GM21737 (cell line): ENCODE measurements around the gene PTPRR.

ENCODE experiments used
- ATAC-seq: cut with Tn5 transposase; IDR thresholded peaks from one replicate; pipeline ENCODE4 v1.9.1; 2021; ENCODE audit warnings: mild to moderate bottlenecking, moderate library complexity; ENCODE audit not compliant: unreplicated experiment

The PTPRR gene

DNA sequence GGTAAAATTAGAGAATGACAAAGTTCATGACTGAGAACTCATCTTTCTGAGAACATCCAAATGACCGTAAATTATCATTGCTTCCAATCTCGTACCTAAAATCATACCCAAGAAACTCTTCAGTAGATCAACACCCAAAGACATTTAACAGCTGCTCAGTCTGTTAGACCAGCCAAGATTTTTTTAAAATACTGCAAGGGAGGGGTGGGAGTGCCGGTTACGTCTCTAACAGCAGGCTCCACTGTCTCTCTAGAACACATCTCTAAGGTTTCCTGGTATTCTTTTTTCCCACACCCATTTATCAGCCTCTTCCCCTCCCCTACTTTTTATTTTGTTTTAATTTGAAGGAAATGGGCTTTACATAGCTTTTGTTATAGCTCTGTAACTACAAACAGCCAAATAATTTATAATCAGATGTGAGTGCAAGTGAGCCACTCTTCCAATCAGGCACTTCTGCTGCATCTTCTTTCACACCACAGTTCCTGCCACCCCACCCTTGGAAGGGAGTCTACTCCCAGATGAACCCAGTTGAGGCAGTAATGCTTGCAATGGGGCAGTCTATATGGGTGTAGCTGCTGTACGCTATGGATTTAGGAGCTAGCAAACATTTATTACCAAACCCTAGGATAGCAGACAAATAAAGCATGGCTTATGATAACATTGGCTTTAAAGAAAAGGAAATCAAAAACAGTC is 305.2 kb downstream of the PTPRR start:
- no peak for ATAC-seq

DNA sequence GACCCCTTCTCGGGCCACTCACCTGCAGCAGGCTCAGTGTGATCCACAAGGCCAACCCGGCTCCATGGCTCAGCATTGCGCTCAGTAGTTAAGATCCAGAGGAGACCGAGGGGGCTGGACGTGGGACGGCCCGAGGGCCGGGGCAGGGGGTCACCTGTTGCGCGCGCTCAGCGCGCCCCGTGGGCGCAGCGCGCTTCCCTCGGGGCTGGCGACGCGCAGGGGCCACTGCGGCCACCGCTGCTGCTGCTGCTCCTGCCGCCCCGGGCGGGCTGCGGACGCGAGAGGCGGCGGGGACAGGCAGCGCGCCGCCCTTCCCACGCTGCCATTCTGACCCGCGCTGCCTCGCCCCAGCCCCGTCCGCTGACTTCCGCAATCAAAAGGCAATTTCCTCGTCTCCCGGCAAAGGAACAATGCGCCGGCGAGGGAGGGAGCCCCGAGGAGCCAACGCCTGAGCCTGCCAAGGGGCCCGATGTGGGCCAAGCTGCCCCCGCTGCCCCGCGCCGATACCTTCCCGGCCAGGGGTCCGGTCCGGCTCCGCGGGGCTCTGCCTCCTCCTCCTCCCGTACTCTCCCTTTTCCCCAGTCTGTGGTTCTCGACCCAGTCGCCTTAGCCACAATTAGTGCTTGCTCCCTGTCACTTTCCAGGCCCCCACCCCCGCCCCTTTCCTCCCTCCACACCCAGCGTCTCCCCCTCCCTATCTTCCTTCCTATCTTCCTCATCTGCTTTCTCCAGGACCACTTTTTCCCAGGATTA is 310.6 kb downstream of the PTPRR start:
- no peak for ATAC-seq

DNA sequence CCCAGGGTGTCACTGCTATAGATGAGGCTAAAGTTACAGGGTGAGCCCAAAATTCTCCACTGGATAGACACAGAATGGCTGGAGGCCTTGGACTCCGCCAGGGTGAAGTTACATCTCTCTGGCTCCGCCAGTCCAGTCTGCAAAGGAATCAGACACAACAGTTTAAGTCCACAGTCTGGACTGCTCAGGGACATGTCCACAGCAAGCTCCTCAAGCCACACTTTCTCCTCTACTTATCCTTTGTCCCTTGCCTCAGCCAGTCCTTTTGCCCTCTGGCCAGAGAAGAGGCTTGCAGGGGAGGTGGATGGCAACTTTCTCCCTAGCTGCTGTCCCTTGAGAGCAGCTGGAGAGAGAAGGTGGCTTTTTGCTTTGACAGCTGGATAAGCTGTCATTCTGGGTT is 311.3 kb downstream of the PTPRR start:
- ATAC-seq: no peak

DNA sequence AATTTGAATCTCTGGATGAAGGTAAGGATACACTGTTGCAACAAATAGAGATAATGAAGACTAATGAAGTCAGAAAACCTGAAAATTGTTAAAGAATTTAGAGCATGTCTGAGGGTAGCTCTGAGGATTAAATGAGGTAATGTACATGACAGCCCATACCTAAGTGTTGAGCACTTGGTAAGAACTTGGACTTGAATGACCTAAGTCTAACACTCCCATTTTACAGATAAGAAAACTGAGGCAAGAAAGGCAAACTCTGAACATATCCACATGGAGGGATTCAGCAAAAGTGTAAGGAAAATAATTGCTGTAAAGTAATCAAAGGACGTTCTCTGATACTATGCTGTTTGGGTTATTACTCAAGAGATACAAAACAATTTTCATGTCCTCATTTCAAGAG is 312.4 kb downstream of the PTPRR start:
- ATAC-seq: no peak

DNA sequence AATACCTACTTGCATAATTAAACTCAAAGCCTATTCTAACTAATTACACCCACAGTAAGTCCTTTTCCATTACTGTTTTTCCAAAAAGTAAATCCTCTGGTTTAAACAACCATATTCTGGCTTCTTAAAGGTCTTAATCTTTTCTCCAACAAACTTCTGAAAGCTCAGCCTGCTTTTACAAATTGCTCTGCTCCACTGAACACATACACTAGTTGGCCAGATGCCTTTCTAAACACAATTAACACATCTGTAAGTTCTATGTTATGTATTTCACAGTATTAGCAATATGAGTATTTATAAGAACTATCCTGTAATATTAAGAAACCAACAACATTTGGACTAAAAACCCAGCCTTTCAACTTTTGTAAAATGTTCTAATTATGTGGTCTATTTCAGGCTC is 313.4 kb downstream of the PTPRR start:
- ATAC-seq: no peak

DNA sequence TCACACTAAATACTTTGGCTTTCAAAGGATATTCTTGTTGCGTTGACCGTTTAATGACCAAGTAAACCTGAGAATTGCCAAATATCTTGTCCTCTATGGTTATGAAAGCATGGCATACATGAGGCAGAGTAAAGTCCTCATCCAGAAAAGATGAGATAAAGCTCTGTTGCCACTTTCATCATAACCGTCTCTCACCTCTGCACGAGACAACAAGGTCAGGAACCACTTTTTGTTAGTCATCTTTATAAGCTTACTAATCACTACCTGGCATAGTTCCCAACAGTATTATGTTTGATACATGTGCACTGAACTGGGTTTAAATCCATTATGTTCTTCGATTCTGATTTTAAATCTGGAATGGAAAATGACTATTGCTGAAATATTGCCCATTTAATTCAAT is 314.6 kb downstream of the PTPRR start:
- no peak for ATAC-seq

DNA sequence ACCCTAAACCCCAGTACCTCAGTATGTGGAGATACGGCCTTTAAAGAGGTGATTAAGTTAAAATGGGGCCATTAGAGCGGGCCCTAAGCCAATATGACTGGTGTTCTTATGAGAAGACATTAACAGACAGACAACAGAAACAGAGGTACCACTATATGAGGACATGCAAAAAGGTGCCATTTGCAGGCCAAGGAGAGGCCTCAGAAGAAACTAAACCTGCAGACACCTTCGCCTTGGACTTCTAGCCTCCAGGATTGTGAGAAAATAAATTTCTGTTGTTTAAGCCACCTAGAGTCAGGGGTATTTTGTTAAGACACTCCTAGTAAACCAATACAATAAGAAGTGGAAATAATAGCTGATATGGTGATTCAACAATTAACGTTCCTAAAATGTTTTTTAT is 315.9 kb downstream of the PTPRR start:
- no peak for ATAC-seq

DNA sequence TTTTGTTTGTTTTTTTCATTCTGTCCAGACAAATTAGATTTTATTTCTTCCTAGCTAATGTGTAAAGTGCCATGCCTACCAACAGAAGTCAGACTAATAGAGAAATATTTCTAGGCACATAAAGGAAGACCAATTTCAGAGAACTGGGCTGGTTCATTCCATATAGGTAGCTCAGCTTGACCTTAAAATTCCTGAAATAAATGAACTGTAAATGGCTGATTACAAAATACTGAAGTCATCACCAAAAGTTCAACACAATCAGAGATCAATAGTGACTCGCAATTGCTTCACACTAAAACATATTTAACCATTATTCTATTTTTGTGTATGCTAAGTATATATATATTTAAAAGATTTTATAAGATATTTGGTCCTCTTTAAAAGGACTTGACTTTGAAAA is 317.5 kb downstream of the PTPRR start:
- ATAC-seq: no peak

DNA sequence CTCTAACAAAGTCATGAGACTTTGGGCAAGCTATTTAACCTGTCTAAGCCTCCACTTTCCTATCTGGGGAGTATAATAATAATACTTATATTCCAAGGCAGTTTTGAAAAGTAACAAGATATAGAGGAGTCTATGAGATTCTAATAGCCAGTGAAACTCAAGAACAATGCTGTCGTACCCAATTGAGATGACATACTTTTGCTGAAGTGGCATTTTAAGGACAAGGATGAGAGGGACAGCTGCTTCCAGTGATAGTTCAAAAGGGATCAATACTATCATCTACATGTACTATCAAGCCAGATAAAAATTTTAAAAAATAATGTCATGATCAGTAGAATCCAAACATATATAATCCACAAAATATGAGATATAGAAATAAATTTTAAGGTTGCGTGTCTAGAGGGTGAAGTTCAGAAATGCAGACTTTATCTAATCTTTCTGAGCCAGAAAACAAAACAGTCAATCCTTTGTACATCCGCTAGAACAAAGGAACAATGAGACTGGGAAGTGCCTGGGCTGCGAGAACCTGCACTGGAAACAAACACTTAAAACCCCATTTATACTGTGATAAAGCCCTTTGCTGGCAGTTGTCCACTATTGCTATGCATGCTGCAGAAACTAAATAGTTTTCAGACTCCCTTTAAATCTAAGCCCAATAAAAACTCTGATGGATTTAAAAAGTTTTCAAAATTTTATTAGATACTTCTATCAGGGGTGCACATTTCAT is 321.9 kb downstream of the PTPRR start:
- no peak for ATAC-seq

DNA sequence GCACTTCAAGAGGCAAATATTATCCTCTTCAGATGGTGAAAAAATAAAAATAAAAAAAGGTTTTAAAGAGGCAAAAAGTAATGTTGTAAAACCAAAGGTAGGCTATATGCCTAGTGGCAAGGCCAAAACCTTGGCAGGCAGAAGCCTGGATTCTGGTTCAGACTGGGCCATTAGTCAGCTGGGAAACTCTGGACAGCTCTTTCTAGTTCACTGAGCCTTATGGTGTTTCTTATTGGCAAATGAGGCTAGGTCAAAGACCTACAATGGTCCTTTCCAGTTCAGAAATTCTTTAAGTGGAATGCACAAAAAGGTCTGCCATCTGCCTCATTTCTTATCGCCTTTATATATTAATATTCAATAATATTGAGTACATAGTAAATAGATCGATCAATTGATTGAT is 327.9 kb downstream of the PTPRR start:
- no peak for ATAC-seq

DNA sequence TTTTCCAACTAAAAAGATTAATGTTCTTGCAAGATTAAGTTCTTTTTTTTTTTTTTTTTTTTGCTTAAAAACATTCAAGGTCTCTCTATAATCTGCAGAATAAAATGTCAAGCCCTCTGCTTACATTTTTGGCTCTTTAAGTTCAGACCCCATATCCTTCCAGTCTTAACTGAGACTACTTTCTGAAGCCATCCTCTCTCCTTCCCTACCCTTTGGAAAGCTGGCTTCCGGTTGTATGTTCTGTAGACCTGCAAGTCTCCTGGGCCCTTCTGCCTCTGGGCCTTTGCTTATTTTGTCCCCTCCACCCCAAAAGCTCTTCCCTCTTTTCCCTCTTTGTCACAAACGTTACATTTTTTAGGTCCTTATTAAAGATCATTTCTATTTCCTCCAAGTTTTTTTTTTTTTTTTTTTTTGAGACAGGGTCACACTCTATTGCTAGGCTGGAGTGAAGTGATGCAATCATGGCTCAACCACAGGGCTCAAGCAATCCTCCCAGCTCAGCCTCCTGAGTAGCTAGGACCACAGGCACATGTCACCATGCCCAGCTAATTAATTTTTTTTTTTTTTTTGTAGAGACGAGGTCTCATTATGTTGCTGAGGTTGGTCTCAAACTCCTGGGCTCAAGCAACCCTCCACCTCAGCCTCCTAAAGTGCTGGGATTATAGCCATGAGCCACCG is 329.9 kb downstream of the PTPRR start:
- no peak for ATAC-seq

DNA sequence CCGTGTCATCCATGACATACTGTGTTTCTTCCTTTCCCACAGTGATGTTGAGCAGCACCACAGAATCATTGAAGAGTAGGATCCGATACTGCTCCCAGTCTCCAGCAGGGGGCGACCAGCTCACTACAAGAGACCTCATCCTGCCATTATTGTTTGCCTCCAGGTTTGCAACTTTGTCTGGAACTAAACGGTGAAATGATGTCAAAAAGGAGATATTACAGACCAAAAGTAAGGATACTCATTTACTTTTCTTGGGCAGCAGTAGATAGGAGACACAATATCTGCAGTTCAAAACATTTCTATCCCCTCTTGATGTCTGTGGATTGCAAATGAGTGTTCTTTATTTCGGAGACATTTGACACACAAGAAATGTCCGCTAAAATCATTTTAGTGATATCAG is 330.5 kb downstream of the PTPRR start:
- no peak for ATAC-seq
